Endodermal cell (in vitro differentiated cells): ENCODE measurements around the gene DYRK1B. TPM values are rescaled to one million over a fixed set of nuclear protein-coding genes. Genes with fewer than 3 reads are reported as not detected.
A peak's percentile ranks its signal among the peaks of the same experiment; 100 is the strongest.

Experiments
- DNase-seq: peaks from one replicate; pipeline ENCODE4 v3.0.0-alpha.2; 2017
- H3K27ac ChIP-seq: 2 replicates; pipeline ENCODE4 v1.5.1; 2013; ENCODE audit warnings: mild to moderate bottlenecking, low read depth, low read length, moderate library complexity
- H3K27me3 ChIP-seq: 2 replicates; pipeline ENCODE4 v1.6.1; 2013; ENCODE audit warnings: mild to moderate bottlenecking, low read length, moderate library complexity; ENCODE audit not compliant: insufficient read depth, control insufficient read depth, poor library complexity, severe bottlenecking
- H3K36me3 ChIP-seq: 2 replicates; pipeline ENCODE4 v1.7.0; 2013; ENCODE audit warnings: mild to moderate bottlenecking, low read length, moderate library complexity; ENCODE audit not compliant: control insufficient read depth, insufficient read depth
- H3K4me1 ChIP-seq: one replicate; pipeline ENCODE4 v1.7.0; 2013; ENCODE audit warnings: low read length; ENCODE audit not compliant: control insufficient read depth, insufficient read depth
- H3K4me3 ChIP-seq: 2 replicates; pipeline ENCODE4 v1.5.1; 2013; ENCODE audit warnings: mild to moderate bottlenecking, low read length, moderate library complexity
- H3K9ac ChIP-seq: 2 replicates; pipeline ENCODE4 v1.6.1; 2013; ENCODE audit warnings: mild to moderate bottlenecking, low read length, moderate library complexity; ENCODE audit not compliant: poor library complexity, severe bottlenecking; ENCODE audit errors: extremely low read depth
- H3K9me3 ChIP-seq: 2 replicates; pipeline ENCODE4 v1.6.1; 2013; ENCODE audit warnings: mild to moderate bottlenecking, low read length, moderate library complexity; ENCODE audit not compliant: control insufficient read depth
- H3K27ac Mint-ChIP-seq: 2 replicates; pipeline ENCODE4 v1.8.0; 2020; ENCODE audit warnings: mixed read lengths
- H3K27me3 Mint-ChIP-seq: 2 replicates; pipeline ENCODE4 v1.8.0; 2021; ENCODE audit warnings: mild to moderate bottlenecking, mixed read lengths; ENCODE audit not compliant: insufficient read depth
- H3K36me3 Mint-ChIP-seq: 2 replicates; pipeline ENCODE4 v1.8.0; 2020; ENCODE audit warnings: low read depth, mixed read lengths
- H3K4me1 Mint-ChIP-seq: 2 replicates; pipeline ENCODE4 v1.8.0; 2020; ENCODE audit warnings: mixed read lengths
- H3K4me3 Mint-ChIP-seq: 2 replicates; pipeline ENCODE4 v1.8.0; 2020; ENCODE audit warnings: mild to moderate bottlenecking, moderate library complexity, mixed read lengths
- H3K9me3 Mint-ChIP-seq: 2 replicates; pipeline ENCODE4 v1.8.0; 2020; ENCODE audit warnings: mild to moderate bottlenecking, mixed read lengths
- CTCF ChIP-seq: fragments of 200-600 bp; sonication (generic); conservative IDR thresholded peaks from 2 replicates; pipeline ENCODE4 v1.5.0; 2021; ENCODE audit warnings: antibody characterized with exemption, mild to moderate bottlenecking
- WGBS, 2 experiments: methylation state at CpG; one replicate each; pipeline versions ENCODE4 v1.1.5 to v1.1.7; 2013; ENCODE audit warnings: missing lambda C conversion rate in 2 of 2, mixed read lengths in 1 of 2; ENCODE audit not compliant: insufficient coverage in 1 of 2, insufficient read length in 1 of 2; 5-methylcytosine and 5-hydroxymethylcytosine counted together
- total RNA-seq, 2 donors: library from RNA; stranded (reverse); fragmentation: NEBNext Ultra II Directional in 1 of 2; extraction: Animal tissue kit (Norgen Biotek cat#: 25700) in 1 of 2; gene quantifications; 2 replicates in 1 of 2; 3 replicates in 1 of 2; pipeline ENCODE4 v1.2.1, GENCODE V29; 2021

Gene DYRK1B
- total RNA-seq, 2 donors from 2014 or later, result 21.8 to 37.7 TPM

DNA sequence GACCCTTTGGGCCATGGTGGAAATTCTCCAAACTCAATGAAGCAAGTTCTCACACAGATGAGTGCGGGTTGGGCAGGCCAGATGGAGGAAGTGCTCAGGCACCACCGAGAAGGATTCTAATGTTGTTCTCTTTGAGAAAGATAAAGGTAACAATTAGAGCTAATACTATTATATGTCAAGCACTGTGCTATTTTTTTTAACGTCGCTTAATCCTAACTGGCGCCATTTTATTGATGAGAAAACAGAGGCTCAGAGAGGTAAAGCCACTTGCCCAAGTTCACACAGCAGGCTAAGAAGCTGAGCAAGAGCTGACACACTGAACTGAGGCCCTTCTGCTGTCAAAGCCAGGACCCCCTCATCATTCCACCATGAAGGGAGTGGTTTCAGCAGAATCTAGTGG is 11.2 kb upstream of the DYRK1B start:
- H3K4me1 ChIP-seq, result peaks cover 8% of the 10 kb centered on the region
- H3K27me3 Mint-ChIP-seq, result peaks cover 3% of the 10 kb centered on the region
- no peaks in the 10 kb centered on the region for H3K9me3 ChIP-seq
- no peak for TF ChIP-seq CTCF
- H3K27me3 ChIP-seq, result no peaks in the 10 kb centered on the region
- H3K4me3 ChIP-seq, result peak overlapping the region; percentile 95
- peaks cover 44% of the 10 kb centered on the region for H3K4me1 Mint-ChIP-seq
- 23 to 56% methylated on average over 4 of the region's 5 CpGs for WGBS, 2 experiments
- peaks cover under 1% of the 10 kb centered on the region for H3K36me3 ChIP-seq
- H3K4me3 Mint-ChIP-seq, result peak overlapping the region; percentile 94
- peak overlapping the region; percentile 79 for H3K9ac ChIP-seq
- H3K9me3 Mint-ChIP-seq, result no peaks in the 10 kb centered on the region
- no peak for DNase-seq
- H3K27ac ChIP-seq, result no peak overlapping the region
- no peak overlapping the region for H3K27ac Mint-ChIP-seq
- H3K36me3 Mint-ChIP-seq, result peaks cover 2% of the 10 kb centered on the region

DNA sequence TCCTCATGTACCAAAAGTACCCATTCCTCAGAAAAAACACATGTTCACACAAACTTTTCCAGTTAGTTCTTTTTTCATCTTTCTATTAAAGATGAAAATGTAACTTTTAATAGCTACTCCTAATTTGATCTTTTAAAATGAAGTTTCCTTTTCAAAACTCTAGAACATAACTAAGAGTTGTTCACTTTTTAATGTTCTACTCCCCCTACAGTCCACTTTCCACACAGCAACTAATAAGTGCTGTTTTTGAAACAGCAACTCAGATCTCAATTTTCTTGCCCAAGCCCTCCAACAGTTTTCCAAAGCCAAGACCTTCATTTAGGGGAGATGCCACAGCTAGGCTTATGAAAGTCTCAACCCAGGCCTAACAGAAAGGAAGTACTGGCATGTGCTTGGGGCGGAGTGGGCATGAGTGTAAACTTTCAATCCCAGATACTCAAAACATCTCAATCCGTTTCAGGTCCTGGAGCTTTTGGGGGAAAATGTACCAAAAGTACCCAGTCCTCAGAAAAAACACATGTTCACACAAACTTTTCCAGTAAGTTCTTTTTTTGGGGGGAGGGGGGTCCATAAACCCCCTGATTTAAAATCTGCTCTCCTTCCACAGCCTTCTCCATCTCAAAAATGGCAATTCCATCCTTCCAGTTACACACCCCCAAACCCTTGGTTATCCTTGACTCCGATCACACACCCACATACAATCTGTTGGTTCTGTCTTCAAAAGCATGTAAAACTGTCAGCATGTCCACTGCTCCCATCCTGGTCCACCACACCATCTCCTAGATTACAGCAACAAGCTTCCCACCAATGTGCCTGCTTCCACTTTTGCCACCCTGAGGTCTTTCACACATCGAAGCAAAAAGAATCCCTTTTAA is 10.2 kb upstream of the DYRK1B start:
- H3K27me3 Mint-ChIP-seq, result peaks cover 3% of the 10 kb centered on the region
- WGBS, 2 experiments, result 83 to 90% methylated on average over 4 of the region's 4 CpGs

More for the DNA sequence above, 10.2 kb upstream of the DYRK1B start:
- H3K9me3 ChIP-seq, result no peaks in the 10 kb centered on the region
- H3K4me3 Mint-ChIP-seq, result peak overlapping the region; percentile 94
- peaks cover 11% of the 10 kb centered on the region for H3K36me3 Mint-ChIP-seq
- peak; percentile 79 for TF ChIP-seq CTCF
- no peaks in the 10 kb centered on the region for H3K27me3 ChIP-seq
- H3K9me3 Mint-ChIP-seq, result no peaks in the 10 kb centered on the region
- DNase-seq, result no peak
- H3K27ac Mint-ChIP-seq, result peak overlapping the region; percentile 8
- peak overlapping the region; percentile 95 for H3K4me3 ChIP-seq
- H3K27ac ChIP-seq, result no peak overlapping the region
- H3K4me1 Mint-ChIP-seq, result peaks cover 39% of the 10 kb centered on the region
- H3K36me3 ChIP-seq, result peaks cover 11% of the 10 kb centered on the region
- peaks cover 8% of the 10 kb centered on the region for H3K4me1 ChIP-seq
- H3K9ac ChIP-seq, result no peak overlapping the region
